Fibroblast of skin of left quadriceps (primary cell): ENCODE data around the gene OR9A4.

ENCODE experiments used
- DNase-seq, 2 experiments: peaks; one replicate each; pipeline ENCODE4 v3.0.0-alpha.2; 2013; ENCODE audit warnings: low read depth in 2 of 2

The OR9A4 gene

GRCh38 chr7:141946796-141947195, 30.6 kb downstream of the OR9A4 start, which contains the start of gene CLEC5A:
Gene CLEC5A, minus strand, starts transcription at chr7:141946974. Its CDS starts 682 bp downstream, at chr7:141946292.
- DNase-seq: no peak

GRCh38 chr7:141949021-141949420, 32.8 kb downstream of the OR9A4 start:
- no peak for DNase-seq

DNA sequence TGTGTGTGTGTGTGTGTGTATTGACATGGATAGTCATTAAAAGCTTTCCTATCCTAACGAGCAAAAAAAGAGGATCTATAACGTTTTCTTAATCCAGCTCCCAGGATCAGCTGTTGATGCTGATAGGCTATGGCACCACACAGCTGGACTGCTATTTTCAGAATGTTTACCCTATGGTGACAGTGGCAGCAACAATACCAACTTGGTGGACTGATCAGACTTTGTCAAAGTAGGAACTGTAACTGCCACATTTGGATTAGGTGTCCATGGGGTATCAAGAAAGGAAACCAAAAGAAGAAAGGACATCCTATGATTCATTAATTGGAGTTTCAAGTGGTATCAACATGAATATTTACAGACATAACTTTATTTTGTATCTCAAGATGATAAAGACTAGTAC, 33.3 kb downstream of the OR9A4 start:
- DNase-seq: no peak

DNA sequence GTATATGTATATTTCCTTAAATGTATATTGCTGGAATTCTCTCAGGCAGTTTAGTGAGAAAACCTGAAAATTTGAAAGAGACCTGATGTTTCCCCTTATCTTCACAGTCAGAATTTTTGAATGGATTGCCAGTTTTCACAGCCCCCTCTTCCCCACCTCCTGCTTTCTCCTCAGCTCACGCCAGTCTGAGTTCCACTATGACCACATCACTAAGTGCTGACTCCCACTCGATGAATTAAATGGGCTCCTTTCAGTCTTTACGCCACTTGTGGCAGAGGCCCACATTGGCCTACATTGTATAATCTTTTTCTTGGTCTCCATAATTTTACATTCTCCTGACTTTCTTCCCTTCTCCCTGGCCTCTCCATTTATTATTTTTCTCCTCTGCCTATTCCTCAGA, 33.7 kb downstream of the OR9A4 start:
- DNase-seq: no peak

GRCh38 chr7:141950806-141951205, 34.6 kb downstream of the OR9A4 start:
- DNase-seq: no peak

GRCh38 chr7:141952461-141952860, 36.3 kb downstream of the OR9A4 start:
- no peak for DNase-seq

DNA sequence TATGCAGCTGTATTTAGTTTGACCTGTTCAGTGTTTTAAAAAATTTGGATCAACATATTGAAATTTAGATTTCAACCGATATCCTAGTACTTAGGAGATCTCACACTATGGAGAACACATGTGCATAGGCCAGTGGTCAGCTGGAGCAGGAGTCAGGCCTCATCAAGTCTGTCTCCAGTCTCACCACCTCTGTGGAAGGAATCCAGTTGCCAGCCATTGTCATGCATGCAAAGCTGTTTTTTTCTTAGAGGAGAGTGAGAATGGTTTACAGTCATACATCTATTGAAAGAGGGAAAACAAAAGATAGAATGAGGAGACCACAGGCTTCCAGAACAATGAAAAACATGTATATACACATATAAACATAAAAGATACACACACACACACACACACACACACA, 38.1 kb downstream of the OR9A4 start:
- DNase-seq: no peak

DNA sequence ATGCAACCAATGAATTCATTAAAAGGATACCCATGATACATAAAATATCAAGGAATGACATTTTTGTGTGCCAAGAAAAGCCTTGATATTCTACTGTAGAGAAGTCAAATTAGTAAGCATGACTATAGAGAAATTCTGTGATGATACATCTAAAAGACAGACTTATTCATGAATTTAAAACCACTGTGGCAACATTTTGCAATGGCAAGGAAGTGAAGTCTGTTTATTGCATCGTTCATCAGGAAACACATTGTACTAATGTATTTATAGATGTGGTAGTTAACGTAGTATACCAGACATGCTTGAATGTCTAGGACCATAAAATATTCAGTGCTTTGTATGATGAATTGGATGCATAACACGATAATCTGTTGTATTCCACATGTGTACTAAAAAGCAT, 39.9 kb downstream of the OR9A4 start:
- no peak for DNase-seq

- DNase-seq: no peak
Measured at GRCh38 chr7:141960687-141961422, 44.7 kb downstream of the OR9A4 start.
